NCI-H1105 (cell line): ENCODE results near the gene CNGA3.

Experiments
- DNase-seq: peaks from one replicate; lab custom pipeline; 2025; lab: John Stamatoyannopoulos, UW

CNGA3 gene

DNA sequence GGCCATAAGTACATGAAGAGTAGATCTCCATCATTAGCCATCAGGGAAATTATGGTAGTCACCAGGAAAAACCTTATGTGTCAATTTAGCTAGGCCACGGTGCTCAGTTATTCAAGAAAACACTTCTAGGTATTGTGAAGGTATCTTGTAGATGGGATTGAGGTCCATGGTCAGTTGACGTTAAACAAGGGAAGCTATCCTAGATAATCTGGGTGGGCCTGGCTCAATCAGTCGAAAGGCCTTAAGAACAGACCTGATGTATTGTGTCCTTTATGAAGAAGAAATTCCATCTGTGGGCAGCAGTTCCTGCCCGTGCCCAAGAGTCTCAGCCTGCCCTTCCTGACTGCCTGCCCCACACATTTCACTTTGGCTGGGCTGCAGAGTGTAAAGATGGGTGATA lies 16.7 kb upstream of the CNGA3 start:
- DNase-seq: no peak

DNA sequence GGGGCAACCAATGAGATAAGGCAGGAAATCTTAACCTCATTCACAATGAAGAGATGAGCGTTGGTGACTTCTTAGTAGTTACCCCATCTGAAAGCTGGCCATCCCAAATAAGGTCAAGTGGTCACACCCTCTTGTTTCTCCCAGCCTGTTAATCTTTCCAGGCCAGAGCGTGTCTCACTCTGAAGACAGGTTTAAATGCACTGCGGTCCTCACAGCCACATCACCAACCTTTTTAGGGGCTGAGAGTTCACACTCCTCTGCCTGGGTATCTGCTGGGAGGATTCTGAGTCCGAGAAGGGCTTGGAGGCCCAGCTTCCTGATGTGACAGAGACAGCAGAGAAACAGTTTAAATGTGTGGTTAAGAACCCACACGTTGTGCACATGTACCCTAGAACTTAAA lies 13.3 kb upstream of the CNGA3 start:
- no peak for DNase-seq

DNA sequence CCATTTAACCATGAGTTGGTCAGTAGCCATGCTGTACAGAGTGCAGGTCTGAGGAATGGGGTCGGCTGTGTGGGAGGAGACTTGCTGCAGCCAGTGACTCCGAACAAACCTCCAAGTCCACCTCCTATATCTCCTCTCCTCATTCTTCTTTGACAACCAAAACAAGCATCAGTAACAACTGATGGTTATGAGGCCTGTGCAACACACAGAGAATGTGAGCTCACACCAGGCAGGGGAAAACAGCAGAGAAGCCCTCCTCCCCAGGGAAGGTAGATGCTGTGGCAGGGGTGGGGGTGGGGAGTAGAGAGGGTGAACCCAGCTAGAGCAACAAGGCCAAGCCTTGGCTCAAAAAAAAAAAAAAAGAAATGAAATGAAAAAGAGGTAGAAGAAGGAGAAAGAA lies 12.3 kb upstream of the CNGA3 start:
- no peak for DNase-seq

DNA sequence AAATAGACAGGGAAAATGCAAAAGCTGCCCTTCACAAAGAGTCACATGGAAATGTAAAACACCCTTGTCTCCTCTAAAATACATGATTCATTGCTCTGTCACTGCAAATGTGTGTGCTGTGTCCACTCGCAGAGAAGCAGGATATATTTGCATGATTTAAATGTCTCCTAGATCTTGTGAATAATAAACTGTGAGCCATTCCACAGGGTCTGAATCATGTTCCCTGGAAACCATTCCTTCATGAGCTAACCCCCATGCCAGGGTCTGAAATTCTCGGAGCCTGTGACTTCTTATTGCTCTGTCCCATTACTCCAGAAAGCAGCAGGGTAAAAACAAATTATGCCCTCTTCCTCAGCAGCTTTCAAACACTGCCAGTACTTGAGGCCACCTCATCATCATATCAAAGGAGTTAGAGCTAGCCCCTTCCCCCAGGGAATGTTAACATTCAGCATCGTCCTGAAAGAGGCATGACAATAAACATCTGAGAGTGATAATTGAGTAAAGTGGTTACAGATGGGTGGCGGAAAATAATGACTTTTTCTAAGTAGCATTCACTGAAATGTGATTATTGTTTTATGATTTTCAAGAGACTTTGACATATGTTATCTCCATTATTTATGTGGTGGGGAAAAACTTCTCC lies 11.7 kb upstream of the CNGA3 start:
- peak; percentile 87 for DNase-seq

DNA sequence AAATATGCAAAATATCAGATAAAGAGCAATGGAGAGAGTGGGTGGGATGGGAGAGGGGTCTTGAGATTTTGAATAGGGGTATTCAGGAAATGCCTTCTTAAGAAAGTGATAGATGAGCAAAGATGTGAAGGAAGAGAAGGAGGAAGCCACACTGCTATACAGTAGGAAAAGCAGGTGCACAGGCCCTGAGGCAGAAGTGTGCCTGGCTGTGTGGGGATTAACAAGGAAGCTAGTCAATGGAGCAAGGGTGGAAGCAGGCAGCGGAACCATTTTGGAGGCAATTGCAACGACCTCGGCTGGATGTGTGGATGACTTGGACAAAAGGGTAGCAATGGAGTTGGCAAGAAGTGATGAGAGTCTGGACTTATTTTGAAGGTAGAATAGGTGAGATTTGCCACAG lies 11.0 kb upstream of the CNGA3 start:
- DNase-seq: no peak

DNA sequence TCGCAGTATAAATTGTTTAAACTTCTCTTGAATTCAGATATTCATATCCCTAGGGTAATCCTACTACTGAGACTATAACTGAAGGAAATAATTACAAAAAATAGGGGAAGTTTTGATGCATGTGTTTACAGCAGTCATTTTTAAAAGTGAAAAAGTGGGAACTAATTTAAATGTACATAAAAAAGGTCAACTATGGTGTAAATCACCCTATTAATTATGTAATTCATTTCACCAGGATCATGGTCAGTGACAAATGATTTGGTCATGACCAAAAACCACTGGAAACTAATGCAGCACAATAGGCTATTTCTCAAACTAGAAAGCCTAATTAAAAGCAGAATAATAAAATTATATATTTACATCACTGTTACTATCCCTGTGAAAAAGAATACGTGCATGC lies 5.0 kb upstream of the CNGA3 start:
- DNase-seq: no peak

DNA sequence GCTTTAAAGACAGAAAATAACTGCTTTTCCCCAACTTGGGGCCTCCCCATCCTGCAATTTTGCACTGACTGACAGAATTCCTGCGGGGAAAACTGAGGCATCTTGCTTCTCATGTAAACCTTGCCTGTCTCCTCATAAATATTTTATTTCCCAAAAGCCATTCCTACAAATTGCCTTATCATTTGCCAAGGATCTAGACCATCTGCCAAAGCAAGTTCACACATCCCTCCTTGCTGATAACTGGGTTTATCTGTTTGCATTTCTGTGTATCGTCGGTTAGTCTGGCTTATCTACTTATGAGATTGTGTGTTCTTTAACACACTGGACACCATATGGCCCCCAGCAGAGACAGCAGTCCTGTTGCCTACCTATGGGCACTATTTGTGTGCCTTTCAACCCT lies 3.0 kb upstream of the CNGA3 start:
- DNase-seq: no peak

DNA sequence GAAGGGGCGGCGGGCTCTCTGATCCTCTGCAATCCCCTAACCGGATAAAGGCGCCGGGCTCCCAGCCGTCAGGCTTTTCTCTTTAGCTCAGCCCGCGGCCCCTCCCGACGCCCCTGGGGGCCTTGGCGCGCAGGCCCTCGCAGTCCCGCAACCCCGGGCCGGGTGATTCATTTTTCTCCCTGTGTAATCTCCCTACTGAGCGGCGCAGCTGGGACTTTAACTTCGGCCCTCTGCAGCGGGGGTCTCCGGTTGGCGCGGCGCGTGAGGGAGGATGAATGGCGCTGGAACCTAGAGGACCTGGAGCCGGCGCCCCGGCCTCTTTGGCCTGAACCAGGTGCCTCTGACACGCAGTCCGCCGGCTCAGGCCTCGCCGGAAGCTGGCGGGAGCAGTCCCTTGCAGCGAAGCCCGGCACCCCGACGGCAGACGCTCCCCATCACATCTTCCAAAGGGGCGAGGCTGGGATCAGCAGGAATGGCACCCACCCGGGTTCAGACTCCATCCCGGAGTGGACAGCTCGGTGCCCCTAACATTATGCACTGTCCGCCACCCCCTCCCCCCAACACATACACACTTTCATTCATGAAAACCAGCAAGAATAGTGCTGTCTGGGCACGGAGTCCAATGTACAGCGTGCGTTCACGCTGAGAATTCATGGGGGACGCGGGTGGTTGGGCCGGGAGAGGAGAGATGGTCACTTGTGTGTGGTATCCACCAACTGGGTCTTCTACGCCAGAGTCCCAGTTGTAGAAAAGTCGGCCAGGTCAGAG lies 1.2 kb downstream of the CNGA3 start:
- no peak for DNase-seq

DNA sequence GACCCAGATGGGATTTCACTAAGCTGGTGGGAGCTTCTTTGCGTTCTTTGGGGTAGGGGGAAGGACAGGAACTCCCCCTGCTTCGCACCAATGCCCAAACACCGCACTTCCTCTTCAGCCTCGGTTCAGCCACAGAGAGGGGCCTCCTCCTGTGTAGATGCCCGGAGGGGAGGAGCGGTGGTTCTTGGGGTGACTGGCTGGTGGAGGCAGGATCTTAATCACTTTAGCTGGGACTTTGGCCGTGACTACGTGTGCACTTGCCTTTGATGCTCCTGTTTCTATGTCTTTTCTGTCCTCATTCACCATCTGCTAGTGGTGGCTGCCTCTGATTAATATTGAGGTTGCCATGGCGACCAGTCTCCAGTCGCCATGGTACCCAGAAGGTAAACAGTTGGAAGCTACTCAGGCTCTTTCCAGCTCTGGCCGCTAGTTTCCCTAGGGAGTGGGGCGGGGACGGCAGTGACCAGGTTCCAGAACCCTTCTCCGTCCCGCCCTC lies 1.9 kb downstream of the CNGA3 start:
- no peak for DNase-seq

DNA sequence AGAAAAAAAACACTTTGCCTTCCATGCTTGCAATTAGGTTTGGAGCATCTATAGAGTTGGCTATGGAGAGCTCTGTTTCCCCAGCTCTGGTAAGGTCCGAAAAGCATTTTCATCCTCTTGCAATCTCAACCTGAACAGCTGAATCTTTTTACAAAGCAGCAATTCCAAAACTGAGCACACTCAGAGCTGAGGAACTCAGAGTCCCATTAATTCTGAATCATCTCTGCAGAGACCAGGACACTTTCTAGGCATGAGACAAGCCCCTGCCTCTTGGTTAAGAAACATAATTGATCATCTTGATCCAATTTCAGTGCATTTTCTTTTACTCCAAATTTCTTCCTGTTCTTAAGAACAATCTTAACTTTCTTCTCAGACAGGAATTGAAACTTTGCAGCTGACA lies 4.2 kb downstream of the CNGA3 start:
- DNase-seq: no peak

DNA sequence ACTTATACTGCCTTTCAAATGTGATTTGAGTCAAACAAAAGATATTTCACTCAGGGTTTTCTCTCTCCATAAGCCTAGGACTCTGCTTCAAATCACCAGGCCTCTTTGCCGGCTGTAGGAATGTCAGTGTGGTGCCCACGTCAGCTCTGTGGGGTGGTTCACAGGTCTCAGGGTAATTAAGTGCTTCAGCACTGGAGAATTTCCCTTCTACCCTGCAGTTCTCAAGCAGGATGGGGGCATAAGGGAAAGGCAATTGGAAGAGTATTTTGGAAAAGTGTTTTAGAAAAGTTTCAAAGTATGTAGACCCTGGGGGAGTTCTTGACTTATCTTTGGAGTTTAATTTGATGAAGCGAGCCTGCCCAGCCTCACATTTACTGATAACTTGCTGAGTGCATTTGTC lies 9.6 kb downstream of the CNGA3 start:
- DNase-seq: no peak

DNA sequence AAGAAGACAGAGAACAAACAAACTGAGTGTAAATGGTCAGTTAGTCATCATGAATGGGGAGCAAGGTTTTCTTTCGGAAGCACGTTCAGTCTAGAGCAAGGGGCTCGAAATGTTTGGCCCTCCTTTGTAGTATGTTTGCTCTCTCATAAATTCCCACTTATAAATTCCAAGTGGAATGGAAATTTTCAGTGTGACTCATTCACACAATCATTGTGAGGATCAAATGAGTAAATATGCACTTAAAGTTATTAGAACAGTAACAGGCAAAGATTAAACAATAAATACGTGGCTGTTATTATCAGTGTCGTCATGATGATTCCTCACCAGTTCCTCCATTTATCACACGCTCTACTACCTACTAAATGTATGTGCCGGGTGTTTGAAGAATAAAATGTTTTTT lies 10.5 kb downstream of the CNGA3 start:
- no peak for DNase-seq

DNA sequence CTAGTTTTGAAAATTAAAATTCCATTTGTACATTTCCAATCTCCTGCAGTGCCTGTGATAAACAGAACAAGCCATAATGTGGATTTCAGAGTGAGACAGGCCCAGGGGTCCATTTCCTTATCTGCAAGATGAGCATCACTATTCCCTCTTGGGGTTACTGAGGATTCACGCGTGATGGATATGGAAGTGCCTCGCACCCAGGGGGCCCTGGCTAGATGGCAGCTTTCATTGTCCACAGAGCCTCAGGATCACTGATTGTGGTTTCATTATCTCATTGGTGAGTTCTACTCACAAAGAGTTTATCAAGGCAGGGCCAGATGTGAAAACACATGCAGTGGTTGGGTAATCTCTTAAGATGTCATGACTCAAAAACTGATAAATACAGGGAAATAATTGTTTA lies 11.6 kb downstream of the CNGA3 start:
- DNase-seq: no peak

DNA sequence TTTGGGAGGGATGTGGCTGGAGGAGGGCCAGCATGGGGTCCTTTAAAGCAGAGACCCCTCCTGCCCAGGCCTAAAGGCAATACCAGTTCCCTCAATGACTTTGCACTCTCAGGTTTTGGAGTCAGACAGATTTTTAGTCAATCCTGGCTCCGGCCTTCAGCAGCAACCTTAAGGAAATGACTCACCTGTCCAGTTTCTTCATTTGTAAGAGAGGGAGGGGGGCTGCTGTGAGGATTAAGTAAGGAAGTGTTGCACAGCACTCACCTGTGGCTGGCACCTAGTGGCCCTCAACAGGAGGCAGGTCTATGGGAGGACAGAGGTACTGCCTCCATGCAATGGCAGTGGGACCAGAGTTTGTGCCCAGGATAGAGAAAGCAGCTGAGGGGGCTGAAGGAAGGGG lies 13.7 kb downstream of the CNGA3 start:
- DNase-seq: no peak

DNA sequence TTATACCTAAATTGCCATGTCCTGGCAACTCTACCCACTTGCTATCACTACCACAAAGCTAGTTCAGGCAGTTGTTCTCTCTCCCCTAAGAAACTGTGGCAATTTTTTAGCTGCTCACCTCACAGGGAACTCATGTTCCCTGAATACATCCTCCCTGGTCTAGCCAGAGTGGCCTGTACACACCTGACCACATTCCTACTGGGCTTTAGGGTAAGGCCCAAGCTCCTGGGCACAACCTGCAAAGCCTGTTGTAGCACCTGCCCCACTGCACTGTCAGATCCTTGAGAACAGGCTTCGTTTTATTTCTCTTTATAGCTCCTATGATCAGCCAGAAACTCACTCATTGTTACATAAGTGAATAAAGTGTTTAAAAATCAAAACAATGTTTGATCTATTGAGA lies 21.5 kb downstream of the CNGA3 start:
- DNase-seq: no peak

DNA sequence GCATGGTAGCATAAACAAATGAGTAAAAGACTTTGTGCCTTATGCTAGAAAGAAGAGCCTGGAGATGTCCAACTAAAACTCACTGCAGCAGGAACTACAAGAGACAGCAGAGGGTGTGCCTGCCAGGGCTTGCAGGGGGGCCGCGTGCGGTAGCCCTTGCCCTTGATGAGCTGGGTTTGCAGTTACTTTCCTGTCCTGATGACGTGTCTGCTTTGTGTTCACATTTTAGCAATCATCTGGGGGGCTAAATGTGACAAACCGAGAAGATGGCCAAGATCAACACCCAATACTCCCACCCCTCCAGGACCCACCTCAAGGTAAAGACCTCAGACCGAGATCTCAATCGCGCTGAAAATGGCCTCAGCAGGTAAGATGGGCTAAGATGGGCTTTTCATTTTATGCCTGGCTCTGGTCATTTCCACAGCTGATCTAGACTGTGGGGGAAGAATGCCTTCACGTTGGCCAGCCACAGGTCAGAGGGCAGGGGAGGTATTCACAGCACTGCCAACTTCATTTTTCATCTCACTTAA lies 23.5 kb downstream of the CNGA3 start:
- no peak for DNase-seq

DNA sequence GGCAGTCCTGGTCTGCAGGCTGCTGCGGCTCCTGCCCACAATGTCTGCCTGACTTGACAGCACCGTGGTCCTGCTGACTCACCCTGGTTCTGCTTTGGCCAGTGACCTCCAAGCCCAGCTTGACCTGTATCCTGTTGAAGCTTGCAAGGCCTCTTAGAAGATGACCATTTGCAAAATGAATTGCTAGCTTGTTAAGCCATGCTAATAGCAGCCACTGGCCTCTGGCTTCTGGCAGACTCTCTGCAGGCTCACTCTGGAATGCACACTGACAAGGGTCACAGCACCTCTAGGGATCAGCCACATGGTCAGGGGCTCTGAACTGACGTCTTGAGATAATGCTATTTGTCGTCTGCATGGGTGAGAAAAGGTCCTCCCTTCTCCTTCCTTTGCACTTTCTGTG lies 25.9 kb downstream of the CNGA3 start:
- no peak for DNase-seq

DNA sequence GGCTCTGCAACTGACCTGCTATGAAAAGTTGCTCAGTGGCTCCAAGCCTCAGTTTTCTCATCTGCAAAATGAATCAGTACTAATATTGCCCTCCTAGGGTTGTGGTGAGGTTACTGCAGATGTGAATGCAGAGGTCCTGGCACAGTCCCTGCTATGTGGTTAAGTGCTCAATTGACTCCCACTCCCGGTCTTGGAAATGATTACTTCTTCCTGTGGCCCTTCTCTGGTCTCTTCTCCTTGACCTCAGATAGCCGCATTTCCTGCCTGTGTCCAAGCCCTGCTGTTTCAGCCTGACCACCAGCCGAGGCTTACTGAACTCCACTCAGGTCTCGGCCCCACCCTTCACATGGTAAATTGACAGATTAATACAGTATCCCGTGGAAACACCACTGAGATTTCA lies 26.3 kb downstream of the CNGA3 start:
- DNase-seq: no peak

DNA sequence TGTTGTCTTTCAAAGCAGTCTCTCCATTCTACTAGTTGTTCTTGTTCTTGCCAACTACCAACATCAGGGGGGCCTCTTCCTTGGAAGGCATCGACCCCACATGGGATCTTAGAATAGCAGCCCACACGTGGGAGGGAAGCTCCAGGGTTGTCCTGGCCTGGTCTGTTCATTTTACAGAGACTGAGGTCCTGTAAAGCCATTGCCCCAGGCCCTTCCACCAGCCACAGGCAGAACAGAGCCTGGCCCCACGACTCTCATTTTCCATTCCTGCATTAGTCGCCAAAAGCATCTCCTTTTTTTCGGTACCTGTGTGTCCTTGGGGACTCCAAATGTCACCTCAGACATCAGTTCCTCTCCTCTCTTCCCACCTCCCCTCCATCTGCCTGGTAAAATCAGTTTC lies 28.0 kb downstream of the CNGA3 start:
- no peak for DNase-seq

DNA sequence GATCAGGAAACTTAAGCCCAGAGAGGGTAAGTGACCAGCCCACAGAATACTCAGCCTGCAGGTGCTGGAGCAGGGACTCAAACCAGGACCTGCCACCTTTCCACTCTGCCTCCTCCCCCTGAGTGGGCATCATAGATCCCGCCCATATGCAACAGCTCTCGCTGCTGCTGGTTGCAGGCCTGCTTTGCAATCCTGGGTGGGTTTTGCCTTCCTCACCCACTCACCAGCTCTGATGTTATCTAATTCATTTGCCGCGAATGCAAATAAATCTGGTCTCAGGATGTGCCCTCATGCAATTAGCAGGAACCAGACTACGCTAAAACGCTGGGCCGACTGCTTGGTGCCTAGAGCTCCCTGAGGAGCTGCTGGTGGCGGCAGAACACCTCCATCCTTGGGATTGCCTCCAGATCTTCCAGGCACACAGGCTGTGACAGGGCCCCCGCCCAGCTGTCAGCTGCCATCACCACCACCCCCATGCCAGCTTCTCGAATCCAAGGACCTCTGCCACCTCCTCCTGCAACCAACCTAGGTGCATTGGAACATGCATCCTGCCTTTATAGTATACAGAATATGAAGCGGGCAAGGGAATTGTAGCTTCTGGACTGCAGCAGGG lies 28.8 kb downstream of the CNGA3 start:
- DNase-seq: no peak

DNA sequence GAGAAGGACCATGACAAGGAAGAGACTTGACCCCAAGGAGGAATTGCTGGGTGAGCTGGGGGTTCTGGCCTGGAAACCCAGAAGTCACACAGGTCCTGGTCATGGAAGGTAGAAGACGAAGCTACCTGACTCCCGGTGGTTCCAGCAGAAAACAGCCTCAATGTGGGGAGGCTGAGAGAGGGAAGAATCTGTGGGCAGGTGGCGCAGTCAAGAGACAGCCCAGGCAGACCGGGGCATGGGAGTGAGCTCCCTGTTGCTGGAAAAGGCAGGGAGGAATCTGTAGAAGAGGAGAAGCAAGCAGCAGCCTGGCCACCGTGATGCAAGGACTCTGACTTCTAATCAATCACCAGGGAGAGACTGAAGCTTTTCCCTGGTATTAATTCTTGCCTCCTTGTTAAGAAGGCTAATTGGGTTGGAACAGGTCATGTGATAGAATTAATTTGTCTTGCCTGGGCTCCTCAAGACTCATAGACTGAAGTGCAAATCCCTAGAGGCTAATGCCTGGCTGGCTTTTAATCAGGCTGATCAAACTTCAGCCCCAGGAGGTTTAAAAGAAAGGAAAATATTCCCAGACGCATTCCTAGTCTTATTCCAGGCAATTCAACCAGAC lies 30.1 kb downstream of the CNGA3 start:
- no peak for DNase-seq

DNA sequence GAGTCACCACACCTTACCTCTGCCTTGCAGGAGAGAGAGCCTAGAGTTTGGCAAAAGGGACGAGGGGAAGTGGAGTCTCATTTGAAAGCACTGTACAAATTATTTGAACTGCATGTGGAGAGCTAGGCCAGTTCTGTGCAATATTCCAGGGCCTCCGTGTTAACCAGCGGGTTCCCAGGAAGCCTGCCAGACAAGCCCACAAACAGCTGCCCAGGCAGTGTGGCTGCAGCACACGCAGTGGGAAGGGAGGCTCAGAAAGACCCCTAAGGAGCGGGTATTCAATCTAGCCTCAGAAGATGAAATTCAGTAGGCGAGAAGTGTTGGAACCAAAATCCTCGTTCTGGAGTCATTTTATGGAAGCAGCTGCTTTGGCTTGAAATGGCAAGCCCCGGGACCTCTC lies 30.7 kb downstream of the CNGA3 start:
- no peak for DNase-seq

DNA sequence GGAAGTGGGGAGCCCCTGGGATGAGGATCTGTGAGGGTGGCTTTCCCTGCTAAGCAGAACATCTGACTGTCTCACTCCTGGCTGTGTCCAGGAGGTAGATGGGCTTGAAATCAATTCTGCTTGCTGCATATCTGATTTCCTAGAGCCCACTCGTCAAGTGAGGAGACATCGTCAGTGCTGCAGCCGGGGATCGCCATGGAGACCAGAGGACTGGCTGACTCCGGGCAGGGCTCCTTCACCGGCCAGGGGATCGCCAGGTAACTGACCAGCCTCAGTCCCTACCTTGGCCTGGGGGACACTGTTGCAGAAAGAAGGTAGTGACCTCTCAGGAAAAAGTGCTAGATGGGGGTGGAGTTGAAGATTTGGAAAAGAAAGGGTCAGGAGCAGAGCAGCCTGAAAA lies 31.3 kb downstream of the CNGA3 start:
- no peak for DNase-seq
